Mesendoderm (in vitro differentiated cells): ENCODE data around the gene GJA4.
"Not testable (repeated sequence)": the region's sequence is repeated elsewhere in the genome, so short reads cannot be mapped to it uniquely, and the experiment has no call there.

Experiments
- DNase-seq: peaks from one replicate; pipeline ENCODE4 v3.0.0; 2013
- H2AK5ac ChIP-seq: 2 replicates; pipeline ENCODE4 v1.6.1; 2013; ENCODE audit warnings: low read length, inconsistent platforms
- H2BK120ac ChIP-seq: 2 replicates; pipeline ENCODE4 v1.6.1; 2013; ENCODE audit warnings: low read depth, mild to moderate bottlenecking, low read length, moderate library complexity, mixed read lengths
- H2BK15ac ChIP-seq: replicated peaks from 2 replicates; pipeline ENCODE4 v1.6.1; 2013; ENCODE audit warnings: low read depth, mild to moderate bottlenecking, moderate library complexity
- H2BK5ac ChIP-seq: 2 replicates; pipeline ENCODE4 v1.6.1; 2013; ENCODE audit warnings: low read length, inconsistent platforms
- H3K18ac ChIP-seq: 2 replicates; pipeline ENCODE4 v1.6.1; 2013; ENCODE audit warnings: mild to moderate bottlenecking, low read length, mixed read lengths
- H3K23ac ChIP-seq: one replicate; pipeline ENCODE4 v1.6.1; 2013; ENCODE audit warnings: low read length
- H3K27ac ChIP-seq: 2 replicates; pipeline ENCODE4 v1.5.1; 2013; ENCODE audit warnings: low read depth, mild to moderate bottlenecking, inconsistent platforms, low read length, moderate library complexity
- H3K27me3 ChIP-seq: 2 replicates; pipeline ENCODE4 v1.6.1; 2013; ENCODE audit warnings: low read length, control low read depth, mild to moderate bottlenecking, inconsistent platforms; ENCODE audit not compliant: insufficient read depth, poor library complexity
- H3K36me3 ChIP-seq: 2 replicates; pipeline ENCODE4 v1.6.1; 2013; ENCODE audit warnings: low read length, inconsistent platforms; ENCODE audit not compliant: control insufficient read depth, insufficient read depth
- H3K4ac ChIP-seq: one replicate; pipeline ENCODE4 v1.6.1; 2013; ENCODE audit warnings: low read depth, mild to moderate bottlenecking, low read length, moderate library complexity
- H3K4me1 ChIP-seq: 2 replicates; pipeline ENCODE4 v1.6.1; 2013; ENCODE audit warnings: low read depth, low read length, inconsistent platforms; ENCODE audit not compliant: control insufficient read depth
- H3K4me2 ChIP-seq: 2 replicates; pipeline ENCODE4 v1.6.1; 2013; ENCODE audit warnings: low read length
- H3K4me3 ChIP-seq: 2 replicates; pipeline ENCODE4 v1.5.1; 2013; ENCODE audit warnings: mild to moderate bottlenecking, low read length
- H3K56ac ChIP-seq: one replicate; pipeline ENCODE4 v1.6.1; 2013; ENCODE audit warnings: low read length
- H3K79me1 ChIP-seq: 2 replicates; pipeline ENCODE4 v1.6.1; 2013; ENCODE audit warnings: low read length, inconsistent platforms
- H3K79me2 ChIP-seq: 2 replicates; pipeline ENCODE4 v1.6.1; 2013; ENCODE audit warnings: mild to moderate bottlenecking, low read length; ENCODE audit not compliant: control insufficient read depth, insufficient read depth
- H3K9ac ChIP-seq: 2 replicates; pipeline ENCODE4 v1.6.1; 2013; ENCODE audit warnings: low read length, inconsistent platforms
- H4K5ac ChIP-seq: one replicate; pipeline ENCODE4 v1.6.1; 2013; ENCODE audit warnings: low read length
- H4K8ac ChIP-seq: one replicate; pipeline ENCODE4 v1.6.1; 2013; ENCODE audit warnings: low read depth, mild to moderate bottlenecking, control low read depth, low read length, moderate library complexity
- WGBS: extraction: QIAGEN DNeasy Blood & Tissue Kit; methylation state at CpG from one replicate; pipeline ENCODE4 v1.1.7; 2013; ENCODE audit warnings: low lambda C conversion rate, missing lambda C conversion rate; ENCODE audit not compliant: insufficient coverage; ENCODE audit errors: extremely low coverage; 5-methylcytosine and 5-hydroxymethylcytosine counted together

The GJA4 gene

GRCh38 chr1:34808051-34808810 lies 15.4 kb downstream of the GJA4 start:
- Histone ChIP-seq H3K36me3 (no peaks in the 10 kb centered on the region), H3K56ac (no peak overlapping the region), H3K27me3 (no peaks in the 10 kb centered on the region), H3K9ac (no peak overlapping the region), H3K4me2 (no peak overlapping the region), H2BK15ac (no peak overlapping the region), H2BK120ac (no peak overlapping the region), H3K4me1 (no peaks in the 10 kb centered on the region), H3K79me1 (no peaks in the 10 kb centered on the region), H3K79me2 (no peaks in the 10 kb centered on the region), H3K27ac (no peak overlapping the region), H3K23ac (no peak overlapping the region), H3K4me3 (no peak overlapping the region), H3K18ac (no peak overlapping the region), H3K4ac (no peak overlapping the region), H4K8ac (no peak overlapping the region), H2AK5ac (no peak overlapping the region), H4K5ac (no peak overlapping the region), H2BK5ac (no peak overlapping the region)
- WGBS: no CpG with 5 or more reads among the region's 9 CpGs
- DNase-seq: no peak

GRCh38 chr1:34810781-34811180 lies 18.0 kb downstream of the GJA4 start:
- not testable (repeated sequence) for H2BK5ac ChIP-seq, H2BK15ac ChIP-seq, H2BK120ac ChIP-seq, DNase-seq, H3K4me1 ChIP-seq, H3K4me2 ChIP-seq, H3K4ac ChIP-seq, H3K4me3 ChIP-seq, H3K79me1 ChIP-seq, H2AK5ac ChIP-seq, H3K18ac ChIP-seq, H4K5ac ChIP-seq, H3K23ac ChIP-seq, H3K27ac ChIP-seq, H3K9ac ChIP-seq, H3K56ac ChIP-seq, H4K8ac ChIP-seq, H3K79me2 ChIP-seq, H3K36me3 ChIP-seq, H3K27me3 ChIP-seq
- no CpG with 5 or more reads among the region's 3 CpGs for WGBS

- no peak overlapping the region for H3K4me3 ChIP-seq
- H3K4me1 ChIP-seq: no peaks in the 10 kb centered on the region
- H2BK120ac ChIP-seq: no peak overlapping the region
- H3K23ac ChIP-seq: no peak overlapping the region
- no peaks in the 10 kb centered on the region for H3K79me1 ChIP-seq
- no peak overlapping the region for H3K4me2 ChIP-seq
- no peaks in the 10 kb centered on the region for H3K27me3 ChIP-seq
- no peak overlapping the region for H3K9ac ChIP-seq
- H3K79me2 ChIP-seq: no peaks in the 10 kb centered on the region
- no peak overlapping the region for H4K8ac ChIP-seq
- H3K18ac ChIP-seq: no peak overlapping the region
- no peak for DNase-seq
- no peak overlapping the region for H3K56ac ChIP-seq
- no peak overlapping the region for H3K4ac ChIP-seq
- no peak overlapping the region for H3K27ac ChIP-seq
- no peak overlapping the region for H2AK5ac ChIP-seq
- H3K36me3 ChIP-seq: no peaks in the 10 kb centered on the region
- no peak overlapping the region for H2BK5ac ChIP-seq
- no peak overlapping the region for H4K5ac ChIP-seq
- no peak overlapping the region for H2BK15ac ChIP-seq
Measured at GRCh38 chr1:34816332-34816731, 23.5 kb downstream of the GJA4 start.

GRCh38 chr1:34816778-34817177 lies 24.0 kb downstream of the GJA4 start:
- Histone ChIP-seq H2BK120ac (no peak overlapping the region), H4K8ac (no peak overlapping the region), H3K4me3 (no peak overlapping the region), H3K36me3 (no peaks in the 10 kb centered on the region), H3K23ac (no peak overlapping the region), H3K4me1 (no peaks in the 10 kb centered on the region), H3K27me3 (no peaks in the 10 kb centered on the region), H3K56ac (no peak overlapping the region), H3K4me2 (no peak overlapping the region), H2BK15ac (no peak overlapping the region), H2AK5ac (no peak overlapping the region), H2BK5ac (no peak overlapping the region), H4K5ac (no peak overlapping the region), H3K79me2 (no peaks in the 10 kb centered on the region), H3K18ac (no peak overlapping the region), H3K4ac (no peak overlapping the region), H3K27ac (no peak overlapping the region), H3K79me1 (no peaks in the 10 kb centered on the region), H3K9ac (no peak overlapping the region)
- whole genome bisulfite sequencing: no CpG with 5 or more reads among the region's 3 CpGs
- no peak for DNase-seq

- not testable (repeated sequence) for H3K27ac ChIP-seq, H2BK5ac ChIP-seq, H3K18ac ChIP-seq, DNase-seq, H3K79me1 ChIP-seq, H3K27me3 ChIP-seq, H3K79me2 ChIP-seq, H3K4me1 ChIP-seq, H3K4me2 ChIP-seq, H3K23ac ChIP-seq, H2AK5ac ChIP-seq, H2BK120ac ChIP-seq, H2BK15ac ChIP-seq, H4K5ac ChIP-seq, H3K56ac ChIP-seq, H3K9ac ChIP-seq, H3K4ac ChIP-seq, H3K4me3 ChIP-seq, H4K8ac ChIP-seq, H3K36me3 ChIP-seq
- no CpG with 5 or more reads among the region's 2 CpGs for WGBS
Measured at GRCh38 chr1:34818862-34819261, 26.1 kb downstream of the GJA4 start.

- Histone ChIP-seq H2BK5ac (no peak overlapping the region), H3K79me1 (no peaks in the 10 kb centered on the region), H3K4me1 (no peaks in the 10 kb centered on the region), H2BK15ac (no peak overlapping the region), H3K27ac (no peak overlapping the region), H3K27me3 (no peaks in the 10 kb centered on the region), H2BK120ac (no peak overlapping the region), H3K18ac (no peak overlapping the region), H4K5ac (no peak overlapping the region), H4K8ac (no peak overlapping the region), H2AK5ac (no peak overlapping the region), H3K36me3 (no peaks in the 10 kb centered on the region), H3K4me3 (no peak overlapping the region), H3K4me2 (no peak overlapping the region), H3K79me2 (no peaks in the 10 kb centered on the region), H3K23ac (no peak overlapping the region), H3K9ac (no peak overlapping the region), H3K56ac (no peak overlapping the region), H3K4ac (no peak overlapping the region)
- WGBS: no CpG with 5 or more reads among the region's 3 CpGs
- DNase-seq: no peak
Measured at GRCh38 chr1:34822202-34822601, 29.4 kb downstream of the GJA4 start.
